GM18868 (cell line): ENCODE data around the gene AJAP1.

Source experiments
- ATAC-seq: cut with Tn5 transposase; IDR thresholded peaks from one replicate; pipeline ENCODE4 v1.9.1; 2021; ENCODE audit warnings: mild to moderate bottlenecking, moderate library complexity; ENCODE audit not compliant: unreplicated experiment

AJAP1 gene

DNA sequence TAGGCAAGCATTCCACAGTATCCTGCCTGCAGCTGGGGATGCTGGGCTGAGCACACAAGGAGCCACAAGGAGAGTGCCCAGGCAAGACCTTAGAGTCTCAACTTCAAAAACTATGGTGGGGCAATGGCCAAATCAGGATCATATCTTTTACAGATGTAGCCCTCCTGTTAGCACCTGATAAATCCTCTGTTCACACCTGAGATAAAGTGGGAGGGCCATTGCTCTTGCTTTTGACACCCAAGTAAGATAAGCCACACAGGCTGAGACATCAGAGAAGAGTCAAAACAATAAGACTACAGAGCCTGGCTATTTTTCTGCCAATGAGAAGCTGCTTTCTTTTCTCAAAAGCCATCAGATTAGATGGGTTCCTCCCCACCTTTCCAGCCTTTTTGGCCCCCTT is 148.9 kb downstream of the AJAP1 start:
- no peak for ATAC-seq

DNA sequence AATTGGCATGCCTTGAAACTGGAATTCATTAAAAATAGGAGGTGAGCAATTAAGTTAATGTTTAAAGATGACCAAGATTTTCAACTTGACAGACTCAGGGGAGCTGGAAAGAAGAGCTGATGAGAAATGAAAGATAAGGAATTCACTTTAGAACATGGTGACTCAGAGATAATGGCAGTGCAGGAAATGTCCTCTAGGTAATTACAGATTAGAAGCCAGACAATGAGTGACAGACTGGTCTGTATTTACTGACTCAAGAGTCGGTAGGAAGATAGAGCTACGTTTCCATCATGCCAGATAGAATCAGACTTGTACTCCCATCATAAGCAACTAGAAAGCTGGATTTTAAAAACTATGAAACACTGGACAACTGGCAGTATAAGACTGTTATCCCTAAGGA is 151.6 kb downstream of the AJAP1 start:
- ATAC-seq: no peak

DNA sequence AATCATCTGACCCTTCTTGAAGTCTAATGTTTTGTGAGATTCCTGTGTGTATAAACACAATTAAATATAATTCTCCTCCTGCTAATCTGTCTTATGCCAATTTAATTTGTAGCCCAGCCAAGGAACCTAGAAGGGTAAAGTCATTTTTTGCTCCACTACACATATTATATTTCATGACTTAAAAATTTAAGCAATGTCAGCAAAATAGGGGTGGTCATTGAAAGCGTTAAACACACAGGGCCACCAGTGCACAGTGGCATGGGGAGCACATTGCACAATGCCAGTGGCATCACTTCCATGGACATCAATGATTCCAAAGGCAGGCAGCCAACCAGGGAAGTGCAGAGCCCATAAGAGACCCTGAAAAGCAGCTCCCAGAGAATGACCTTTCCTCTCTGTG is 166.1 kb downstream of the AJAP1 start:
- no peak for ATAC-seq

DNA sequence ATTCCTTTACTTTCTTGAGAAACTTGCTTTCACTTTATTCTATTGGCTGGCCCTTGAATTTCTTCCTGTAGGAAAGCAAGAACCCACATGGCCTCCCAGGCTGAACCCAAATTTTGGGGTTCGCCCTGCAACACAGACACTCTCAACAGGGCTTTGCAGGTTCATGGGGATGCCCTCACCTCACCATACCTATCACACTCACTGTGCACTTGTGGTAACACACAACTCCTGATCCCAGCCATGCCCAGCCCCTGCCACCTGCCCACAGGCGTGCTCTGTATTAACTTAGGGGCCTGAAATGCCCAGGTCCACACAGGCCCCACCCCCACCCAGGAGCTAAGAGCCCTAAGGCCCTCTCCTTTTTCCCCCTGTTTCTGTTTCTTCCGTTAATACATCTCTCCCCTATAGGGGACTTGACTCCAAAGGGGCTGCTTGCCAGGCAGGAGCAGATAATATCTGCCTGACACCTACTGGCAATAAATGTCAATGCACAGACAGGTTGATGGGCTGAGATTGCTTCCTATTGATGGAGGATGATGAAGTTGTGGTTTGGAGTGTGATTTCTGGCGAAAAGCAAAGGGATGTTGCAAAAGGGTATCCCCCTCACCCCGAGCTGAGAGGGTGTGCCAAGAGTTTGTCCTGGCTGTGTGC is 171.5 kb downstream of the AJAP1 start:
- no peak for ATAC-seq

DNA sequence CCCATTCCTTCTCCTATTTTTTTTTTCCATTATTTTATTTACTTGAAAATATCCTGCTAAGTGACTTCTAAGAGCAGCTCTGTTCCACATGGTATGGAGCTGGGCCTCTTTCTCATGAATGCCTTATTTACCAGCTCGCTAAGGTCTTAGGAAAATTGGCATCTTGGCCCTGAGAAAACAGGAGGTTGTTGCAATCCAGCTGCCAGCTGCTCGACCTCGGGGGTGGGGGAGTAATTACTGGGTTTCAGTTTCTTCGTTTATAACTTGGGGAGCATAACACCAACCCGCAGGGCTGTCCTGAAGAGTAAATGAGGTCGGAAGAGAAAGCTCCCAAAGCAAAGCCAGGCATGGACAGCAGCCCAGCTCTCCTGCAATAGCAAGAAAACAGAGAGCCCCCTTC is 176.3 kb downstream of the AJAP1 start:
- no peak for ATAC-seq

DNA sequence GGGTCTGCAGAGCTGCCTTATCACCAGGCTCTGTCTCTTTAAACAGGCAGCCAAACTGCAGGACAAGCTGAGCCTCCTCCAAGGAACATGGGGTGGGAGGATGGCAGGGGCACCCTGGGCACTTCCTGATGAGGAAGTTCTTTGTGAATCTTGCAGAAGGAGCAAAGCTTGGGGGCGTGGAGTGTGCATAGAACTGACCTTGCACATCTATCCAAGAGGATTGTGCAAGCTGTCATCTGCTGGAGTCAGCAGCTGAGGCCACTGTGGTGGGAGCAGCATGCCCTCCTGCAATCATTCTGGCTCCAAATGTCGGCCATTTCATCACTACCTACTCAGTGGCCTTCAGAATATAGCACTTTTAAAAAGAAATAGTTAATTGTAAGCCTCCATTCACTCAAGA is 182.2 kb downstream of the AJAP1 start:
- ATAC-seq: no peak

DNA sequence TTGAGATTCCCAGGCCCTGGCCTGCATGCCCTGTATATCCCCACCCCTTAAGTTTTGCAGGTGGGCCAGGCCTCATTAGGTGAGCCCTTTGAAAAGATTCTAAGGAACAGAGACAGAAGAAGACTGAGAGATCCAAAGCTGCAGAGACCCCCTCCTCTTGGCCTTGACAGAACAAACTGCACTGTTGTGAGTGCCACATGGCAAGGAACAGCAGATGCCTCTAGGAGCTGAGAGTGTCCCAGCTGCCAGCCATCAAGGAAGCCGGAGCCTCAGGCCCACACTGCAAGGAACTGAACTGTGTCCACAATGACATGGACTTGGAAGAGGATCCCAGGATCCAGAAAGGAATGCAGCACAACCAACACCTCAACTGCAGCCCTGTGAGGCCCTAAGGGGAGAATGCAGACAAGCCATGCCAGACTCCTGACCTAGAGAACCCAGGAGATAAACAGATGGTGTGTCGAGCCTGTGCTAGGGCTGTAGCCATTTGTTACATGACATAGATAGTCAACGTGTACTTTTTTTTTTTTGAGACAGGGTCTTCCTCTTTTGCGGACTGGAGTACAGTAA is 182.7 kb downstream of the AJAP1 start:
- ATAC-seq: no peak

DNA sequence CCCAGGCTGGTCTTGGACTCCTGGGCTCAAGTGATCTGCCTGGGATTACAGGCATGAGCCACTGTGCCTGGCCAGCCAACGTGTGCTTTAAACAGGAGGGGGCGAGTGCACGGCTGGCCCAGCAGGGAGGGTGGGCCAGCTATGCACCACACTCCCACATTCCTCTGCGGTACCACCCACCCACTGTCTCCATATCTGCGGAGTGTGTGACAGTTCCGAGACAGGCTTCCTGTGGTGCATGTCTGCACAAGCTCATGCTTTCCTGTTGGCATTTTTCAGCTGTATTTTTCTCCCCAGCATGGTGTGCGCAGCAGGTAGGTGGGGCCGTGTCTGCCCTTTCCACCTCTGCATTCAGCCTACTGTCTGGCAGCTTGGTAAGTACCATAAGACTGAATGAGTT is 183.3 kb downstream of the AJAP1 start:
- no peak for ATAC-seq

DNA sequence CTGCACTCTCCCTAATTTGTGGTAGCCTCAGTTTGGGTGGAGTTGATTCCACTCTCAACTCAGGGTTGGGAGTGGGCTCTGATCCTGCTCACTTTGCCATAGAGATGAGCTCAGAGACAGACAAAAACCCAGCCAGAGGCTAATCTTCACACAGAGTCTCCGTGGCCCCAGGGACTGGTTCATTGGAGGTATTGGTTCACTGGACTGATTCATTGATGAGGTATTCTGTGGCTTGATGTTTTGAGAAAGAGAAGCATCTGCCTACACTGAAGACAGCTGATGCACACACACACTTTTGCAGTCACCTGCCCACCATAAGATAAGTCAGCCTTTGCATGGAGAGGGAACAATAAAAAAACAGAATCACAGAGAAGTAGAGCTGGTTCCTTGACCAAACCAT is 183.8 kb downstream of the AJAP1 start:
- no peak for ATAC-seq
